NCI-H524 treated with DMSO at 0.1 percent for 48 hours (cell line): ENCODE measurements around the gene PPIL1.

Experiments
- DNase-seq: peaks from one replicate; lab custom pipeline; 2025; lab: John Stamatoyannopoulos, UW

PPIL1 gene

DNA sequence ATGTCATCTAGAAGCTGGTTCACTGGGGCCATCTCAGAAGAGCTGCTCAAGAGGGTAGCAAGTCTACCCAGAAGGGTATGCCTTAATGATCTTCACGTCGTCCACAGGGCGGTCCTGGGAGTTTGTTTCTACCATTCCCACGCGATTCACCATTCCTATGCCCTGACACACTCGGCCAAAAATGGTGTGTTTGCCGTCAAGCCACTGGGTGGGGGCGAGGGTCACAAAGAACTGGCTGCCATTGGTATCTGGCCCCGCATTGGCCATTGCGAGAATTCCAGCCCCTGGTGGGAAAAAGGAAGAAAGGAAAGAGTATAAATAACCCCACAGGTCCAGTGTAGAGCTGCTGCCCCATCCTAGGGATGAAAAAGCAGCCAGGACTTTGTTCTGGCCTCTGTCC lies 18.9 kb downstream of the PPIL1 start:
- DNase-seq: no peak

DNA sequence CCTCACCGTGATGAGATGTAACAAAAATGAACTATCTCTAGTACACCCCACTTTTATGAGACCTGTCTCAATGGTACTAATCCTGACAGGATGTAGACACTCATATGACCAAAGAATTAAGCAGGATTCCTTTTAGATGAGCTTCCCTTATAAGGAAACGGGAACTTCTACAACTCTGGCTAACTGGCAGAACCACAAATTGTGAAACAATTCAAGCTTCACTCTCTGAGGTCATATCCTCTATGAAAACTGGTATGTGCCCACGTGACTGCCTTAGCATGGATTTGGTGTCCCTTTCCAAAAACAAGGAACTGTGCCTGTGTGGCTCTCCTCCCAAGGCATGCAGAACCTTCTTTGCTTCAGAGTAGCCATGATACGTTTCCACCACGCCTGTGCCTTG lies 21.3 kb downstream of the PPIL1 start:
- no peak for DNase-seq

DNA sequence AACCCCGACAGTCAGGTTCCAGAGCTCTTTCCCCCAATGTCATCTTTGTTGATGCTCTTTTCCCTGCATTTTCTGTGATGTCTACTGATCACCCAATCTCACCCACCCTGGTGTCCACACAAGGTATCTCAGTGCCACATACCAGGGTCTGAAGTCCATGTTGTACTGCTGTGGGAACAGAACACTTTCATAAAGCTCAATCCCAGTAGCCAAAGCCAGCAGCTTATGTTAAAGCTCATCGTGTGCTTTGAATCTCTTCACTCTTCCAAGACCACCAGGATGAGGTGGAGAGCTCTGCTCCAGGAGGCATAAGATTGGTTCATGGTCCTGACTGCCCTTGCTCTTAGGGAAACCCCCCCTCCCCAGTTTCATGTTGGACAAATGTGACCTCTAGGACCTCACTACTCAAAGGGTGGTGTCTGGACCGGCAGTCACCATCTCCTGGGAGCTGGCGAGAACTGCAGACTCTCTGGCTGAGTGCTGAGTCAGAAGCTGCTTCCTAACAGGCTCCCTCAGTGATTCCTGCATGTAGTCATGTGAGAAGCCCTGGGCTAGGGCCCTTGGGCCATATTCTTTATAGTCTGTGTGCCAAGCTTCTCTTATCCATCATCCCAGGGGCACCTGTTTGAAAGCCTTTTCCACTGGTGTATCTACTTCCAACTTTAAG lies 22.0 kb downstream of the PPIL1 start:
- no peak for DNase-seq

DNA sequence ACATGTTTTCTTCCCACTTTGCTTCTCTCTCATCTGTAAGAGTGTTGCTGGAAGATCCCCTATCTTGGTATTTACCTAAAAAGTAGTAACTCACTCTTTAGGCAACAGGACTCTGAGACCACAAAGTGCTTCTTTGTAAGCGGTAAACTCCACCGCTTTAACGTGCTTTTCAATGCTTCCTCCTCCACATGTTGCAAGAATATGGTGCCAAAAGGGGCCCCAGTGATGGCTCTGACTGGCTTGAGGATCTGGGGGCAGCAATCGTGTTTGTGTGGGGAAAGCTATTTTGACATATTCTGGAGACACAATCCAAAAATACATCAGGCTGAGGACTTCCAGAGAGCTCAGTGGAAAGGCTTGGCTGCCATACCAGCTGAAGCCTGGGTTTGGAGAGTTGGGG lies 23.0 kb downstream of the PPIL1 start:
- DNase-seq: no peak

GRCh38 chr6:36851149-36851614 lies 23.4 kb downstream of the PPIL1 start:
- no peak for DNase-seq

- DNase-seq: no peak
These were observed 24.6 kb downstream of the PPIL1 start for GRCh38 chr6:36850021-36850420.

- DNase-seq: no peak
These were observed 25.8 kb downstream of the PPIL1 start for GRCh38 chr6:36848658-36849441.

DNA sequence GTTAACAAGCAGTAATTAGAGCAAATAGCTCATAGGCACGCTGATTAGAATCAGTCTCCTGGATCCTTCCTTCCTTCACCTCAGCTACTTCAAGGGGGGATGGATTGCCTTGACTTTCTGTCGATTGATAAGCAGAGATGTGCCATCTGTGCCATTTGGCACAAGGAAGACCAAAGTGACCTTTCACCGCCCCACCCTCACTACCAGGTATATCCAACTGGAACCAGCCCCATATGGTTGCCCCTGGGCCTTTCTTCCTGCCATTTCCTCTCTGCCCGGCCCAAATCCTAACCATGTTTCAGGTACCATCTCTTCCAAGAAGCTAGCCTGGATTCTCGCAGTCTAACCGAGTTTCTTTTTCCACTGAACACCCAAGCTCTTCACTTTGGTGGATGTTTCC lies 26.6 kb downstream of the PPIL1 start:
- no peak for DNase-seq

DNA sequence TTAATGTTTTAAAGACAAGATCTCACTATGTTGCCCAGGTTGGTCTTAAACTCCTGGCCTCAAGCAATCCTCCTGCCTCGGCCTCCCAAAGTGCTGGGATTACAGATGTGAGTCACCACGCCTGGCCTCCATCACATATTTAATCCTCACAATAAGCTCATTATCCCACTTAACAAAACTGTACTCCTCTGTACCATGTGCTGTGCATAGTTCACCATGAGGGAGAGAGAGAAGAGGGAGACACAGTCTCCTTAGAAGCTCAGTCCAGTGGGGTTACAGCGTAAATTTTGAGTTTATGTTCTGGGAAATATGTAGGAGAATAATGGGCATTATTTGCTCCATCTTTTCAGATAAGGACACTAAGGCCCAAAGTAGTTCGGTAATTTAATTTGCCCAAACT lies 27.5 kb downstream of the PPIL1 start:
- no peak for DNase-seq

DNA sequence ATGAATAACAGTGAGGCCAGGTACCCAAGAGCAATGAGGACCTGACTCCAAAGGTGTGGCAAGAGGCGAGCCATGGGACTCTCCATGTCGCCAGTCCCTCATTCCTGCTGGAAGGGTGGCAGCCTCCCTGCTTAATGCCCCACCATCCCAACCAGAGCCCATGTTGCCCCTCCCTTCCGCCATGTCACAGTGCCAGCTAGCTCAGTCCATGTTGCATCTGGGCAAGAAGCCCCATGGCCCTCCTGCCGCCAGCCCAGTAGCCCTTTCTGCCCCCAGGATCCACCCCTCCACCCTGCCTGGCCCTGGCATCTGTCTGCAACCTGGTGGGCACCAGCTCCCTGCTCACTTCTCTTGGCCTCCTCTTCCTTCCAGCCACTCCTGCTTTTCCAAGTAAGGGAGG lies 29.4 kb downstream of the PPIL1 start:
- no peak for DNase-seq

DNA sequence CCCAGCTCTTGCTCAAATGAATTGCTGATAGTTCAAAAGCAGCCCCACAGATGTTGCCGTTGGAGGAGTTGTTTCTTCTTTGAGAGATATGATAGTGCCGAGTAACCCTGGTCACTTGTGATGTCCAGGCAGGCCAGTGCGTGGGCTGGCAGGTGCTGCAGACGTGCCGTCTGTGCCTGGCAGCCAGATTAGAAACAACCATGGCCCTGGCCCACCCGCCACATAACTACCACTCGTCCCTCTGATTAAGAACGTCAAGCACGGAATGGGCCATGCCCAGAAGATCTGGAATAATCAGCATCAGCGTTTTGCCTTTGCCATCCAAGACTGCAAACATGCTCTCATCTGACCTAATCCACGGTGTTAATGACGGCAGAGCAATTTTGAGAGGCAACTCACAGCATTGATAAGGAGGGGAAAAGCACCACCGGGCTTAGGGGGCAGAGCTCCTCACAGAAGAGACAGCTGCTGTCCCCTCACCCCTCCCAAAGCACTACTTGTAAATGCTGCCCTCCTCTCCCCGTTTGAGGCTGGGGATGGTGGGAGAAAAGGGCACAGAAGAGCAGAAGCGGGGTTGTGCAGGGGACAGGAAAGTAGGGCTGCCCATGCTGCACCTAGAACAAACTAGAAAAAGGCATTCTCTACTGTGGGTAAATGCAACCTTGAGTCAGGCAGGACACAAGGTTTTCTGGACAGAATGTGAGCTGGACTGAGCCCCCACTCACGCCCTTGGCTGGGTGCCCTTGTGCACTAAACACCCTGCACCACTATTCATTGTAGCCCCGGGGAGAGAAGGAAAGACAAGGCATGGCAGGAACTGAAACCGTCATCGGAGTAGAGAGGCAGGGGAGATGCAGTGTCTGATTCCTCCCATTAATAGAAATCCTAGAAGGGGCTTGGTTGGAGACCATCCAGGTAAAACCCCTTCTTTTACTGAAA lies 30.1 kb downstream of the PPIL1 start:
- DNase-seq: peak; percentile 64

GRCh38 chr6:36843170-36843569 lies 31.4 kb downstream of the PPIL1 start:
- DNase-seq: no peak

- DNase-seq: no peak
These were observed 32.8 kb downstream of the PPIL1 start for GRCh38 chr6:36841756-36842155.

GRCh38 chr6:36840432-36841403 lies 33.9 kb downstream of the PPIL1 start:
- DNase-seq: no peak

GRCh38 chr6:36839749-36840431 lies 34.7 kb downstream of the PPIL1 start:
- no peak for DNase-seq

- no peak for DNase-seq
These were observed 35.5 kb downstream of the PPIL1 start, which contains the start of gene CPNE5 for GRCh38 chr6:36838896-36839748. CPNE5 (minus strand) TSS chr6:36839444; CDS start chr6:36839377, 67 bp downstream.

GRCh38 chr6:36837686-36838085 lies 36.9 kb downstream of the PPIL1 start:
- no peak for DNase-seq

DNA sequence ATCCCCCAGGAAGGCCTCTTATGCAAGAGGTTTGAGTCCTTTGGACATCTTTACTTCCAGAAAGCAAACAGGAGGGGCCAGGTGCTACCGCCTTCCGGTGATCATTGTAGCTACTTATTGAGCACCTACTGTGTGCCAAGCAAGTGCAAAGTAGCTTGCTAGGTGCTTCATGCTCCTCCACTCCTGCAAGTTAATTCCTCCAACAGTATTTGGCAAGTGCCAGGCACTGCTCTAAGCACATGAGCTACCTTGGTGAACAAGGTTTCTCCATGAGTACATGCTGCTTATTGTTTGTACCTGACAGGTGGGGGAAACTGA lies 37.6 kb downstream of the PPIL1 start:
- DNase-seq: no peak

- no peak for DNase-seq
These were observed 38.2 kb downstream of the PPIL1 start for GRCh38 chr6:36836111-36837021.
